Activated T-cell treated with anti-CD3 and anti-CD28 coated beads for 24 hours (primary cell): ENCODE results near the gene TRPM4.
A peak's percentile ranks its signal among the peaks of the same experiment; 100 is the strongest.
"Not testable (repeated sequence)": the region's sequence is repeated elsewhere in the genome, so short reads cannot be mapped to it uniquely, and the experiment has no call there.

Source experiments
- DNase-seq: peaks from one replicate; pipeline ENCODE4 v3.0.0-alpha.2; 2020; ENCODE audit warnings: low read depth

TRPM4 gene

GRCh38 chr19:49190781-49191180 lies 33.2 kb downstream of the TRPM4 start:
- DNase-seq = no peak

- DNase-seq = no peak
Observed at GRCh38 chr19:49193822-49194394, 36.3 kb downstream of the TRPM4 start.

GRCh38 chr19:49194408-49194807 lies 36.8 kb downstream of the TRPM4 start:
- no peak for DNase-seq

- DNase-seq = no peak
Observed at GRCh38 chr19:49196527-49197240, 39.1 kb downstream of the TRPM4 start.

- no peak for DNase-seq
Observed at GRCh38 chr19:49200238-49200862, 42.8 kb downstream of the TRPM4 start.

- no peak for DNase-seq
Observed at GRCh38 chr19:49201042-49201441, 43.5 kb downstream of the TRPM4 start.

- DNase-seq = no peak
Observed at GRCh38 chr19:49205114-49205513, 47.5 kb downstream of the TRPM4 start.

- not testable (repeated sequence) for DNase-seq
Observed at GRCh38 chr19:49209502-49209901, 51.9 kb downstream of the TRPM4 start.

- DNase-seq = peak; percentile 16
Observed at GRCh38 chr19:49210108-49210900, 52.7 kb downstream of the TRPM4 start.

- no peak for DNase-seq
Observed at GRCh38 chr19:49210901-49211451, 53.4 kb downstream of the TRPM4 start.

- no peak for DNase-seq
Observed at GRCh38 chr19:49212016-49212701, 54.6 kb downstream of the TRPM4 start.

- DNase-seq = no peak
Observed at GRCh38 chr19:49213791-49214190, 56.2 kb downstream of the TRPM4 start.

- no peak for DNase-seq
Observed at GRCh38 chr19:49214701-49215100, 57.1 kb downstream of the TRPM4 start.

- DNase-seq = no peak
Observed at GRCh38 chr19:49216071-49216470, 58.5 kb downstream of the TRPM4 start.

- no peak for DNase-seq
Observed at GRCh38 chr19:49217382-49217781, 59.8 kb downstream of the TRPM4 start.

GRCh38 chr19:49222011-49222410 lies 64.4 kb downstream of the TRPM4 start:
- no peak for DNase-seq

- no peak for DNase-seq
Observed at GRCh38 chr19:49222528-49222927, 64.9 kb downstream of the TRPM4 start.

GRCh38 chr19:49223472-49223871 lies 65.9 kb downstream of the TRPM4 start:
- DNase-seq = no peak

GRCh38 chr19:49224441-49224840 lies 66.8 kb downstream of the TRPM4 start:
- DNase-seq = not testable (repeated sequence)

GRCh38 chr19:49224879-49225278 lies 67.3 kb downstream of the TRPM4 start:
- DNase-seq = no peak

GRCh38 chr19:49229416-49229815 lies 71.8 kb downstream of the TRPM4 start:
- DNase-seq = no peak

- DNase-seq = no peak
Observed at GRCh38 chr19:49231389-49231788, 73.8 kb downstream of the TRPM4 start.
